Measurements from ENCODE around the gene MT1M.
"Not testable (repeated sequence)": the region's sequence is repeated elsewhere in the genome, so short reads cannot be mapped to it uniquely, and the experiment has no call there.

MT1M gene

GRCh38 chr16:56669840-56670619 lies 37.6 kb downstream of the MT1M start:
- Histone ChIP-seq H3K4me1 (ENCODE audit: control insufficient read depth, insufficient read depth, low read length) (peaks cover 17% of the 10 kb centered on the region), H3K27ac (ENCODE audit: low read depth, low read length) (no peak overlapping the region), H3K27me3 (ENCODE audit: control insufficient read depth, insufficient read depth, low read length) (peaks cover 96% of the 10 kb centered on the region), H3K36me3 (ENCODE audit: control insufficient read depth, insufficient read depth, low read length) (no peaks in the 10 kb centered on the region), H3K9me3 (ENCODE audit: control insufficient read depth, insufficient read depth, low read length) (no peaks in the 10 kb centered on the region), H3K4me3 (ENCODE audit: low read depth, low read length) (peak overlapping the region; percentile 45), H3K9ac (ENCODE audit: low read depth, low read length) (no peak overlapping the region)

- peaks cover 22% of the 10 kb centered on the region for H3K4me1 ChIP-seq (ENCODE audit: control insufficient read depth, insufficient read depth, low read length)
- no peaks in the 10 kb centered on the region for H3K9me3 ChIP-seq (ENCODE audit: control insufficient read depth, insufficient read depth, low read length)
- H3K4me3 ChIP-seq (ENCODE audit: low read depth, low read length), result no peak overlapping the region
- H3K9ac ChIP-seq (ENCODE audit: low read depth, low read length), result no peak overlapping the region
- no peaks in the 10 kb centered on the region for H3K36me3 ChIP-seq (ENCODE audit: control insufficient read depth, insufficient read depth, low read length)
- peaks cover 96% of the 10 kb centered on the region for H3K27me3 ChIP-seq (ENCODE audit: control insufficient read depth, insufficient read depth, low read length)
- H3K27ac ChIP-seq (ENCODE audit: low read depth, low read length), result no peak overlapping the region
Observed at GRCh38 chr16:56670620-56670934, 38.1 kb downstream of the MT1M start.

- Histone ChIP-seq H3K4me1 (ENCODE audit: control insufficient read depth, insufficient read depth, low read length) (peaks cover 22% of the 10 kb centered on the region), H3K27me3 (ENCODE audit: control insufficient read depth, insufficient read depth, low read length) (peaks cover 95% of the 10 kb centered on the region)
- not testable (repeated sequence) for H3K9me3 ChIP-seq (ENCODE audit: control insufficient read depth, insufficient read depth, low read length); H3K9ac ChIP-seq (ENCODE audit: low read depth, low read length); H3K27ac ChIP-seq (ENCODE audit: low read depth, low read length); H3K4me3 ChIP-seq (ENCODE audit: low read depth, low read length); H3K36me3 ChIP-seq (ENCODE audit: control insufficient read depth, insufficient read depth, low read length)
Observed at GRCh38 chr16:56671691-56672090, 39.2 kb downstream of the MT1M start.

- H3K9me3 ChIP-seq (ENCODE audit: control insufficient read depth, insufficient read depth, low read length); H3K9ac ChIP-seq (ENCODE audit: low read depth, low read length); H3K4me3 ChIP-seq (ENCODE audit: low read depth, low read length); H3K27ac ChIP-seq (ENCODE audit: low read depth, low read length); H3K36me3 ChIP-seq (ENCODE audit: control insufficient read depth, insufficient read depth, low read length): not testable (repeated sequence)
- H3K4me1 ChIP-seq (ENCODE audit: control insufficient read depth, insufficient read depth, low read length), result peaks cover 22% of the 10 kb centered on the region
- H3K27me3 ChIP-seq (ENCODE audit: control insufficient read depth, insufficient read depth, low read length), result peaks cover 95% of the 10 kb centered on the region
Observed at GRCh38 chr16:56672171-56672570, 39.7 kb downstream of the MT1M start.

- Histone ChIP-seq H3K9ac (ENCODE audit: low read depth, low read length) (no peak overlapping the region), H3K4me1 (ENCODE audit: control insufficient read depth, insufficient read depth, low read length) (peaks cover 18% of the 10 kb centered on the region), H3K9me3 (ENCODE audit: control insufficient read depth, insufficient read depth, low read length) (no peaks in the 10 kb centered on the region), H3K27ac (ENCODE audit: low read depth, low read length) (no peak overlapping the region), H3K27me3 (ENCODE audit: control insufficient read depth, insufficient read depth, low read length) (peaks cover 95% of the 10 kb centered on the region), H3K36me3 (ENCODE audit: control insufficient read depth, insufficient read depth, low read length) (no peaks in the 10 kb centered on the region), H3K4me3 (ENCODE audit: low read depth, low read length) (no peak overlapping the region)
Observed at GRCh38 chr16:56672761-56673536, 40.5 kb downstream of the MT1M start.

- no peaks in the 10 kb centered on the region for H3K9me3 ChIP-seq (ENCODE audit: control insufficient read depth, insufficient read depth, low read length)
- no peak overlapping the region for H3K9ac ChIP-seq (ENCODE audit: low read depth, low read length)
- peaks cover 14% of the 10 kb centered on the region for H3K4me1 ChIP-seq (ENCODE audit: control insufficient read depth, insufficient read depth, low read length)
- H3K4me3 ChIP-seq (ENCODE audit: low read depth, low read length), result no peak overlapping the region
- peaks cover 90% of the 10 kb centered on the region for H3K27me3 ChIP-seq (ENCODE audit: control insufficient read depth, insufficient read depth, low read length)
- no peaks in the 10 kb centered on the region for H3K36me3 ChIP-seq (ENCODE audit: control insufficient read depth, insufficient read depth, low read length)
- H3K27ac ChIP-seq (ENCODE audit: low read depth, low read length), result no peak overlapping the region
Observed at GRCh38 chr16:56673921-56674320, 41.5 kb downstream of the MT1M start.

- H3K9ac ChIP-seq (ENCODE audit: low read depth, low read length); H3K4me3 ChIP-seq (ENCODE audit: low read depth, low read length): not testable (repeated sequence)
- H3K27me3 ChIP-seq (ENCODE audit: control insufficient read depth, insufficient read depth, low read length), result peaks cover 89% of the 10 kb centered on the region
Observed at GRCh38 chr16:56674570-56674969, 42.1 kb downstream of the MT1M start.

GRCh38 chr16:56675685-56676210 lies 43.3 kb downstream of the MT1M start:
- Histone ChIP-seq H3K4me1 (ENCODE audit: control insufficient read depth, insufficient read depth, low read length) (peaks cover 6% of the 10 kb centered on the region), H3K36me3 (ENCODE audit: control insufficient read depth, insufficient read depth, low read length) (no peaks in the 10 kb centered on the region), H3K4me3 (ENCODE audit: low read depth, low read length) (peak overlapping the region; percentile 67), H3K9ac (ENCODE audit: low read depth, low read length) (0 out of 2 replicates have a peak overlapping the region, but pooled peaks have one; percentile 28), H3K27me3 (ENCODE audit: control insufficient read depth, insufficient read depth, low read length) (peaks cover 89% of the 10 kb centered on the region), H3K9me3 (ENCODE audit: control insufficient read depth, insufficient read depth, low read length) (no peaks in the 10 kb centered on the region), H3K27ac (ENCODE audit: low read depth, low read length) (no peak overlapping the region)

More at GRCh38 chr16:56674570-56674969, 42.1 kb downstream of the MT1M start:
- H3K36me3 ChIP-seq (ENCODE audit: control insufficient read depth, insufficient read depth, low read length); H3K9me3 ChIP-seq (ENCODE audit: control insufficient read depth, insufficient read depth, low read length); H3K27ac ChIP-seq (ENCODE audit: low read depth, low read length): not testable (repeated sequence)
- peaks cover 13% of the 10 kb centered on the region for H3K4me1 ChIP-seq (ENCODE audit: control insufficient read depth, insufficient read depth, low read length)

GRCh38 chr16:56677474-56677873 lies 45.0 kb downstream of the MT1M start:
- Histone ChIP-seq H3K27me3 (ENCODE audit: control insufficient read depth, insufficient read depth, low read length) (peaks cover 89% of the 10 kb centered on the region), H3K4me3 (ENCODE audit: low read depth, low read length) (no peak overlapping the region), H3K9me3 (ENCODE audit: control insufficient read depth, insufficient read depth, low read length) (no peaks in the 10 kb centered on the region), H3K4me1 (ENCODE audit: control insufficient read depth, insufficient read depth, low read length) (peaks cover 11% of the 10 kb centered on the region), H3K27ac (ENCODE audit: low read depth, low read length) (no peak overlapping the region), H3K9ac (ENCODE audit: low read depth, low read length) (no peak overlapping the region), H3K36me3 (ENCODE audit: control insufficient read depth, insufficient read depth, low read length) (no peaks in the 10 kb centered on the region)

- Histone ChIP-seq H3K9ac (ENCODE audit: low read depth, low read length) (no peak overlapping the region), H3K9me3 (ENCODE audit: control insufficient read depth, insufficient read depth, low read length) (no peaks in the 10 kb centered on the region), H3K27me3 (ENCODE audit: control insufficient read depth, insufficient read depth, low read length) (peaks cover 86% of the 10 kb centered on the region), H3K36me3 (ENCODE audit: control insufficient read depth, insufficient read depth, low read length) (no peaks in the 10 kb centered on the region), H3K4me3 (ENCODE audit: low read depth, low read length) (no peak overlapping the region), H3K4me1 (ENCODE audit: control insufficient read depth, insufficient read depth, low read length) (peaks cover 20% of the 10 kb centered on the region), H3K27ac (ENCODE audit: low read depth, low read length) (no peak overlapping the region)
Observed at GRCh38 chr16:56679078-56679730, 46.7 kb downstream of the MT1M start.

- H3K27me3 ChIP-seq (ENCODE audit: control insufficient read depth, insufficient read depth, low read length), result peaks cover 83% of the 10 kb centered on the region
- peaks cover 20% of the 10 kb centered on the region for H3K4me1 ChIP-seq (ENCODE audit: control insufficient read depth, insufficient read depth, low read length)
- H3K9me3 ChIP-seq (ENCODE audit: control insufficient read depth, insufficient read depth, low read length), result no peaks in the 10 kb centered on the region
- no peak overlapping the region for H3K4me3 ChIP-seq (ENCODE audit: low read depth, low read length)
- no peak overlapping the region for H3K9ac ChIP-seq (ENCODE audit: low read depth, low read length)
- no peaks in the 10 kb centered on the region for H3K36me3 ChIP-seq (ENCODE audit: control insufficient read depth, insufficient read depth, low read length)
- H3K27ac ChIP-seq (ENCODE audit: low read depth, low read length), result no peak overlapping the region
Observed at GRCh38 chr16:56679818-56680217, 47.4 kb downstream of the MT1M start.

Data from HUES48 (cell line).